Panc1 (cell line): ENCODE results near the gene HK1. TPM values are rescaled to one million over a fixed set of nuclear protein-coding genes. Genes with fewer than 3 reads are reported as not detected.
A peak's percentile ranks its signal among the peaks of the same experiment; 100 is the strongest.

Source experiments
- ATAC-seq: fragments of 200-7000 bp; cut with Tn5 transposase; 2 replicates; pipeline ENCODE4 v1.9.1; 2020; ENCODE audit warnings: mild to moderate bottlenecking, moderate library complexity
- BruUV-seq: library from RNA; stranded (reverse); fragments of 400-500 nt; replicated peaks from 2 replicates; lab custom pipeline; 2021; lab: Mats Ljungman, UMichigan
- CTCF ChIA-PET: fragments of 300-600 bp; sonication (Branson Sonifier 250); formaldehyde crosslinking; loops from one replicate; lab custom pipeline; 2022; ENCODE audit warnings: antibody characterized with exemption; lab: Charles Lee
- POLR2A ChIA-PET: fragments of 300-600 bp; sonication (Branson Sonifier 250); formaldehyde crosslinking; loops from one replicate; lab custom pipeline; 2022; ENCODE audit warnings: antibody characterized with exemption; lab: Charles Lee
- DNase-seq: peaks from one replicate; pipeline ENCODE4 v3.0.0-alpha.2; 2010; ENCODE audit warnings: low read depth, low spot score
- H3K27ac ChIP-seq: 2 replicates; pipeline ENCODE4 v1.5.1; 2011; ENCODE audit warnings: mild to moderate bottlenecking, low read length, inconsistent platforms
- H3K27me3 ChIP-seq: fragments of 200-500 bp; sonication (Bioruptor generic); 2 replicates; pipeline ENCODE4 v1.6.0; 2014; ENCODE audit warnings: low read length, inconsistent platforms; ENCODE audit not compliant: control insufficient read depth, insufficient read depth
- H3K36me3 ChIP-seq: fragments of 200-500 bp; sonication (Bioruptor generic); 2 replicates; pipeline ENCODE4 v1.5.1; 2014; ENCODE audit warnings: inconsistent platforms, mild to moderate bottlenecking, low read length, moderate library complexity; ENCODE audit not compliant: control insufficient read depth, insufficient read depth
- H3K4me1 ChIP-seq: 2 replicates; pipeline ENCODE4 v1.5.1; 2011; ENCODE audit warnings: inconsistent platforms, mild to moderate bottlenecking, low read length, moderate library complexity; ENCODE audit not compliant: control insufficient read depth, insufficient read depth
- H3K4me3 ChIP-seq, 2 experiments: 2 replicates each; pipeline ENCODE4 v1.5.1; 2011 to 2012; ENCODE audit warnings: low read depth in 2 of 2, low read length in 2 of 2, mild to moderate bottlenecking in 2 of 2, inconsistent platforms in 1 of 2, moderate library complexity in 1 of 2
- H3K9me3 ChIP-seq: fragments of 200-500 bp; sonication (Bioruptor generic); 2 replicates; pipeline ENCODE4 v1.5.1; 2014; ENCODE audit warnings: low read depth, mild to moderate bottlenecking, inconsistent platforms, low read length, moderate library complexity; ENCODE audit not compliant: control insufficient read depth, insufficient read depth
- POLR2AphosphoS5 ChIP-seq: IDR thresholded peaks from 2 replicates; pipeline ENCODE4 v1.6.1; 2012; ENCODE audit warnings: mild to moderate bottlenecking, low read depth, low read length, moderate library complexity
- SIN3A ChIP-seq: IDR thresholded peaks from 2 replicates; pipeline ENCODE4 v1.6.1; 2012; ENCODE audit warnings: low read depth, mild to moderate bottlenecking, low read length, moderate library complexity, borderline replicate concordance; ENCODE audit not compliant: insufficient read depth
- TCF7L2 ChIP-seq: IDR thresholded peaks from 2 replicates; pipeline ENCODE4 v1.6.1; 2011; ENCODE audit warnings: mild to moderate bottlenecking, low read depth, low read length, inconsistent platforms
- in situ Hi-C: cut with HindIII; loops from 2 replicates; pipeline ENCODE4 v1.10.0; 2016; ENCODE audit warnings: low sequenced_read_pairs, low pct_unique_long_range_greater_than_20kb
- intact Hi-C: fragments of 100-400 bp; cut with micrococcal nuclease; formaldehyde crosslinking; loops from one replicate; pipeline ENCODE4 v1.10.0; 2022; ENCODE audit not compliant: unreplicated experiment
- total RNA-seq: library from RNA; stranded (reverse); gene quantifications from one replicate; pipeline ENCODE4 v1.2.1, GENCODE V29; 2021; ENCODE audit not compliant: unreplicated experiment
- TF ChIP-seq, protein P1 (sequence below), 2 experiments: IDR thresholded peaks; 2 replicates each; pipeline ENCODE4 v1.6.1; 2011 to 2012; ENCODE audit warnings: low read depth in 2 of 2, control low read depth in 1 of 2, low read length in 1 of 2, mild to moderate bottlenecking in 1 of 2, moderate library complexity in 1 of 2; ENCODE audit not compliant: insufficient read depth in 1 of 2
- TF ChIP-seq, protein P2 (sequence below): fragments of 450-650 bp; IDR thresholded peaks from 2 replicates; pipeline ENCODE4 v1.5.1; 2017; ENCODE audit warnings: mild to moderate bottlenecking

Gene HK1
- total RNA-seq, 1 experiment from 2014 or later, result 74.4 TPM

DNA sequence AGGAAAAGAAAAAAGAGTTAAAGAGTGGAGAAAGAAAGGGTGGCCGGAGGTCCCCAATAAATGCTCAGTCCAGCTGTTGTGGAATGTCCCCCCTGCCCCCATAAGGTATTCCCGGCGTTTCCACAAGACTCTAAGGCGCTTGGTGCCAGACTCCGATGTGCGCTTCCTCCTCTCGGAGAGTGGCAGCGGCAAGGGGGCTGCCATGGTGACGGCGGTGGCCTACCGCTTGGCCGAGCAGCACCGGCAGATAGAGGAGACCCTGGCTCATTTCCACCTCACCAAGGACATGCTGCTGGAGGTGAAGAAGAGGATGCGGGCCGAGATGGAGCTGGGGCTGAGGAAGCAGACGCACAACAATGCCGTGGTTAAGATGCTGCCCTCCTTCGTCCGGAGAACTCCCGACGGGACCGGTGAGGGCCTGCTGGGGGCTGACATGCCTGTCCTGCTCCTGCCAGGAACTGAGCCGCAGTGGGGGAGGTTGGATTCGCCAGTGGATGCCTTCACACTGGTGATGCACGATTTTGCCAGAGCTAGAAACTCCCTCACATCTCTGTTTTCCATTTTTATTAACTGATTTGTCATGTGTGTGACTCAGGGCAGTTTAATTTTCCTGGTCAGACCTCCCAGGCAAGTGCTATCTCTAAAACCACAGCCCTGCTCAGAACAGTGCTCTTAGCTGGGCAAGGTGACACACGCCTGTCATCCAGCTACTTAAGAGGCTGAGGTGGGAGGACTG is 104.3 kb downstream of the HK1 start:
- no peak overlapping the region for H3K27ac ChIP-seq
- BruUV-seq, result no TSS peak
- intact Hi-C loops (no loop called here), in situ Hi-C loops (no loop called here)
- no peaks in the 10 kb centered on the region for H3K4me1 ChIP-seq
- TF ChIP-seq, protein P1, sequence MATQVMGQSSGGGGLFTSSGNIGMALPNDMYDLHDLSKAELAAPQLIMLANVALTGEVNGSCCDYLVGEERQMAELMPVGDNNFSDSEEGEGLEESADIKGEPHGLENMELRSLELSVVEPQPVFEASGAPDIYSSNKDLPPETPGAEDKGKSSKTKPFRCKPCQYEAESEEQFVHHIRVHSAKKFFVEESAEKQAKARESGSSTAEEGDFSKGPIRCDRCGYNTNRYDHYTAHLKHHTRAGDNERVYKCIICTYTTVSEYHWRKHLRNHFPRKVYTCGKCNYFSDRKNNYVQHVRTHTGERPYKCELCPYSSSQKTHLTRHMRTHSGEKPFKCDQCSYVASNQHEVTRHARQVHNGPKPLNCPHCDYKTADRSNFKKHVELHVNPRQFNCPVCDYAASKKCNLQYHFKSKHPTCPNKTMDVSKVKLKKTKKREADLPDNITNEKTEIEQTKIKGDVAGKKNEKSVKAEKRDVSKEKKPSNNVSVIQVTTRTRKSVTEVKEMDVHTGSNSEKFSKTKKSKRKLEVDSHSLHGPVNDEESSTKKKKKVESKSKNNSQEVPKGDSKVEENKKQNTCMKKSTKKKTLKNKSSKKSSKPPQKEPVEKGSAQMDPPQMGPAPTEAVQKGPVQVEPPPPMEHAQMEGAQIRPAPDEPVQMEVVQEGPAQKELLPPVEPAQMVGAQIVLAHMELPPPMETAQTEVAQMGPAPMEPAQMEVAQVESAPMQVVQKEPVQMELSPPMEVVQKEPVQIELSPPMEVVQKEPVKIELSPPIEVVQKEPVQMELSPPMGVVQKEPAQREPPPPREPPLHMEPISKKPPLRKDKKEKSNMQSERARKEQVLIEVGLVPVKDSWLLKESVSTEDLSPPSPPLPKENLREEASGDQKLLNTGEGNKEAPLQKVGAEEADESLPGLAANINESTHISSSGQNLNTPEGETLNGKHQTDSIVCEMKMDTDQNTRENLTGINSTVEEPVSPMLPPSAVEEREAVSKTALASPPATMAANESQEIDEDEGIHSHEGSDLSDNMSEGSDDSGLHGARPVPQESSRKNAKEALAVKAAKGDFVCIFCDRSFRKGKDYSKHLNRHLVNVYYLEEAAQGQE (IDR thresholded peaks at IDR 0.05; ENCODE audit: insufficient read depth in 1 of 2, low read depth in 2 of 2, low read length in 1 of 2), result no peak
- TF ChIP-seq, protein P2, sequence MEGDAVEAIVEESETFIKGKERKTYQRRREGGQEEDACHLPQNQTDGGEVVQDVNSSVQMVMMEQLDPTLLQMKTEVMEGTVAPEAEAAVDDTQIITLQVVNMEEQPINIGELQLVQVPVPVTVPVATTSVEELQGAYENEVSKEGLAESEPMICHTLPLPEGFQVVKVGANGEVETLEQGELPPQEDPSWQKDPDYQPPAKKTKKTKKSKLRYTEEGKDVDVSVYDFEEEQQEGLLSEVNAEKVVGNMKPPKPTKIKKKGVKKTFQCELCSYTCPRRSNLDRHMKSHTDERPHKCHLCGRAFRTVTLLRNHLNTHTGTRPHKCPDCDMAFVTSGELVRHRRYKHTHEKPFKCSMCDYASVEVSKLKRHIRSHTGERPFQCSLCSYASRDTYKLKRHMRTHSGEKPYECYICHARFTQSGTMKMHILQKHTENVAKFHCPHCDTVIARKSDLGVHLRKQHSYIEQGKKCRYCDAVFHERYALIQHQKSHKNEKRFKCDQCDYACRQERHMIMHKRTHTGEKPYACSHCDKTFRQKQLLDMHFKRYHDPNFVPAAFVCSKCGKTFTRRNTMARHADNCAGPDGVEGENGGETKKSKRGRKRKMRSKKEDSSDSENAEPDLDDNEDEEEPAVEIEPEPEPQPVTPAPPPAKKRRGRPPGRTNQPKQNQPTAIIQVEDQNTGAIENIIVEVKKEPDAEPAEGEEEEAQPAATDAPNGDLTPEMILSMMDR, result no peak
- CTCF ChIA-PET, result no interaction called here
- H3K4me3 ChIP-seq, result no peak overlapping the region
- no peaks in the 10 kb centered on the region for H3K36me3 ChIP-seq
- no peaks in the 10 kb centered on the region for H3K9me3 ChIP-seq
- ATAC-seq, result peak; percentile 57; the same call in 1 of the 2 replicates
- no peaks in the 10 kb centered on the region for H3K27me3 ChIP-seq
- POLR2A ChIA-PET, result no interaction called here
- no peak for DNase-seq

GRCh38 chr10:69383558-69383957 is 105.3 kb downstream of the HK1 start:
- intact Hi-C loops (no loop called here), in situ Hi-C loops (no loop called here)
- Histone ChIP-seq H3K27me3 (no peaks in the 10 kb centered on the region), H3K4me1 (no peaks in the 10 kb centered on the region), H3K27ac (no peak overlapping the region), H3K36me3 (no peaks in the 10 kb centered on the region), H3K9me3 (no peaks in the 10 kb centered on the region), H3K4me3 (no peak overlapping the region)
- DNase-seq (no peak), ATAC-seq (peak; percentile 63; the same call in 1 of the 2 replicates)
- POLR2A ChIA-PET, result no interaction called here
- TF ChIP-seq, protein P2, result no peak
- TF ChIP-seq TCF7L2 (no peak), SIN3A (no peak), POLR2AphosphoS5 (no peak)
- TF ChIP-seq, protein P1 (IDR thresholded peaks at IDR 0.05; ENCODE audit: insufficient read depth in 1 of 2, low read depth in 2 of 2, low read length in 1 of 2), result no peak
- CTCF ChIA-PET, result no interaction called here
- BruUV-seq, result no TSS peak
